ENCODE results near the gene CASR.
"Not testable (repeated sequence)": the region's sequence is repeated elsewhere in the genome, so short reads cannot be mapped to it uniquely, and the experiment has no call there.

DNA sequence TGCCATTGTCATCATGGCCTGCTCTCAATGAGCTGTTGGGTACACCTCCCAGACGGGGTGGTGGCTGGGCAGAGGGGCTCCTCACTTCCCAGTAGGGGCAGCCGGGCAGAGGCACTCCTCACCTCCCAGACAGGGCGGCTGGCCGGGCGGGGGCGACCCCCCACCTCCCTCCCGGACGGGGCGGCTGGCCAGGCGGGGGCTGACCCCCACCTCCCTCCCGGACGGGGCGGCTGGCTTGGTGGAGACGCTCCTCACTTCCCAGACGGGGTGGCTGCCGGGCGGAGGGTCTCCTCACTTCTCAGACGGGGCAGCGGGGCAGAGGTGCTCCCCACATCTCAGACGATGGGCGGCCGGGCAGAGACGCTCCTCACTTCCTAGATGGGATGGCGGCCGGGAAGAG, 18.0 kb downstream of the CASR start:
- TF ChIP-seq, protein P1, sequence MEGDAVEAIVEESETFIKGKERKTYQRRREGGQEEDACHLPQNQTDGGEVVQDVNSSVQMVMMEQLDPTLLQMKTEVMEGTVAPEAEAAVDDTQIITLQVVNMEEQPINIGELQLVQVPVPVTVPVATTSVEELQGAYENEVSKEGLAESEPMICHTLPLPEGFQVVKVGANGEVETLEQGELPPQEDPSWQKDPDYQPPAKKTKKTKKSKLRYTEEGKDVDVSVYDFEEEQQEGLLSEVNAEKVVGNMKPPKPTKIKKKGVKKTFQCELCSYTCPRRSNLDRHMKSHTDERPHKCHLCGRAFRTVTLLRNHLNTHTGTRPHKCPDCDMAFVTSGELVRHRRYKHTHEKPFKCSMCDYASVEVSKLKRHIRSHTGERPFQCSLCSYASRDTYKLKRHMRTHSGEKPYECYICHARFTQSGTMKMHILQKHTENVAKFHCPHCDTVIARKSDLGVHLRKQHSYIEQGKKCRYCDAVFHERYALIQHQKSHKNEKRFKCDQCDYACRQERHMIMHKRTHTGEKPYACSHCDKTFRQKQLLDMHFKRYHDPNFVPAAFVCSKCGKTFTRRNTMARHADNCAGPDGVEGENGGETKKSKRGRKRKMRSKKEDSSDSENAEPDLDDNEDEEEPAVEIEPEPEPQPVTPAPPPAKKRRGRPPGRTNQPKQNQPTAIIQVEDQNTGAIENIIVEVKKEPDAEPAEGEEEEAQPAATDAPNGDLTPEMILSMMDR (IDR thresholded peaks at IDR 0.05): not testable (repeated sequence)
- TF ChIP-seq POLR2A (IDR thresholded peaks at IDR 0.05): not testable (repeated sequence)

Measured in esophagus squamous epithelium (tissue), 4 donors.